GM12875 (cell line): Measurements from ENCODE around the gene KRTAP10-3.

Source experiments
- H3K4me3 ChIP-seq: one replicate; pipeline ENCODE4 v1.5.1; 2011; ENCODE audit warnings: low read depth, low read length, control low read depth
- CTCF ChIP-seq: IDR thresholded peaks from 2 replicates; pipeline ENCODE4 v1.5.1; 2011; ENCODE audit warnings: low read depth, mild to moderate bottlenecking, control low read depth, inconsistent platforms, low read length, moderate library complexity, borderline replicate concordance; ENCODE audit not compliant: insufficient read depth

KRTAP10-3 gene

GRCh38 chr21:44571844-44572782 lies 13.5 kb upstream of the KRTAP10-3 start:
- H3K4me3 ChIP-seq: no peak overlapping the region
- no peak for TF ChIP-seq CTCF

DNA sequence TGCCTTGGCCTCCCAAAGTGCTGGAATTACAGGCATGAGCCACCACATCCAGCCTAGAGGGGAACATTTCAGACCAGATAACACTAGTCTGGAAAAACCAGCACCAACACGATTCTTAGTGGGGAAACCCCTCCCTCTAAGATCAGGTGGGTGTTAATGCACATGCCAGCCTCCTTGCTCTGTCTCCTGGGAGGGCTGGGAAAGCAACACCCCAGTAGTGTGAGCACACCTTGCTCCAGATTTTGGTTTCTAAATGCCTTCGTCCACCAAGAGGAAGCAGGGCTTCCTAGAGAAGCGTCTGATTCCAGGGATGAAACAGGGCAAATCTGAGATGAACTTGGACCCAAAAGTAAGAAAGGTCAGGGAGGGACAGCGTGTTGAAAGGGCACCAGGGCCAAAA lies 12.7 kb upstream of the KRTAP10-3 start:
- TF ChIP-seq CTCF: no peak
- H3K4me3 ChIP-seq: no peak overlapping the region

GRCh38 chr21:44569861-44570517 lies 11.4 kb upstream of the KRTAP10-3 start:
- H3K4me3 ChIP-seq: no peak overlapping the region
- no peak for TF ChIP-seq CTCF

- TF ChIP-seq CTCF: no peak
- no peak overlapping the region for H3K4me3 ChIP-seq
Observed at GRCh38 chr21:44568667-44569556, 10.3 kb upstream of the KRTAP10-3 start.

GRCh38 chr21:44568261-44568660 lies 9.7 kb upstream of the KRTAP10-3 start:
- H3K4me3 ChIP-seq: no peak overlapping the region
- no peak for TF ChIP-seq CTCF

- no peak overlapping the region for H3K4me3 ChIP-seq
- no peak for TF ChIP-seq CTCF
Observed at GRCh38 chr21:44567481-44568171, 9.0 kb upstream of the KRTAP10-3 start.
